K562 (cell line): Measurements from ENCODE around the gene FBXO44. TPM values are rescaled to one million over a fixed set of nuclear protein-coding genes. Genes with fewer than 3 reads are reported as not detected.
A peak's percentile ranks its signal among the peaks of the same experiment; 100 is the strongest.

Source experiments
- ARID2 ChIP-seq: fragments of 450-650 bp; IDR thresholded peaks from 2 replicates; pipeline ENCODE4 v1.6.1; 2017; ENCODE audit warnings: antibody characterized with exemption, mild to moderate bottlenecking
- BRCA1 ChIP-seq, 2 experiments: fragments of 450-650 bp in 1 of 2; sonication (generic) in 1 of 2; formaldehyde crosslinking in 1 of 2; IDR thresholded peaks; 2 replicates each; pipeline versions ENCODE4 v1.5.0 to v1.6.1; 2017 to 2020; ENCODE audit warnings: mild to moderate bottlenecking in 1 of 2, missing genetic modification reagents in 1 of 2
- COPS2 ChIP-seq: fragments of 450-650 bp; conservative IDR thresholded peaks from 2 replicates; pipeline ENCODE4 v1.6.1; 2016; ENCODE audit warnings: mild to moderate bottlenecking, moderate library complexity
- DEAF1 ChIP-seq: fragments of 450-650 bp; formaldehyde crosslinking; IDR thresholded peaks from 2 replicates; pipeline ENCODE4 v1.4.0; 2020; ENCODE audit warnings: mild to moderate bottlenecking, moderate library complexity
- DPF2 ChIP-seq: fragments of 450-650 bp; IDR thresholded peaks from 2 replicates; pipeline ENCODE4 v1.6.1; 2016
- HLTF ChIP-seq: fragments of 450-650 bp; IDR thresholded peaks from 2 replicates; pipeline ENCODE4 v1.6.1; 2016
- LEF1 ChIP-seq: fragments of 450-650 bp; IDR thresholded peaks from 2 replicates; pipeline ENCODE4 v1.6.1; 2016; ENCODE audit warnings: mild to moderate bottlenecking
- MAFK ChIP-seq: IDR thresholded peaks from 2 replicates; pipeline ENCODE4 v1.6.1; 2011; ENCODE audit warnings: low read length, improper control_type of control experiment
- NFIX ChIP-seq: fragments of 250-450 bp; sonication (Bioruptor Pico); IDR thresholded peaks from 2 replicates; pipeline ENCODE4 v1.4.0; 2020; ENCODE audit warnings: low read depth, mild to moderate bottlenecking, moderate library complexity
- PHTF2 ChIP-seq: fragments of 250-450 bp; sonication (Bioruptor Pico); IDR thresholded peaks from 2 replicates; pipeline ENCODE4 v1.5.0; 2021; ENCODE audit warnings: mild to moderate bottlenecking
- REST ChIP-seq, 2 experiments: fragments of 450-650 bp; formaldehyde crosslinking in 1 of 2; IDR thresholded peaks; 2 replicates each; pipeline versions ENCODE4 v1.4.0 to v1.6.1; 2014 to 2020; ENCODE audit warnings: mild to moderate bottlenecking in 2 of 2, borderline replicate concordance in 1 of 2, low read depth in 1 of 2
- RNF2 ChIP-seq: sonication (generic); IDR thresholded peaks from 2 replicates; pipeline ENCODE4 v1.6.1; 2016
- SIX5 ChIP-seq, 2 experiments: IDR thresholded peaks; 2 replicates each; pipeline ENCODE4 v1.6.1; 2011; ENCODE audit warnings: low read length in 2 of 2, borderline replicate concordance in 1 of 2, low read depth in 1 of 2, mild to moderate bottlenecking in 1 of 2, moderate library complexity in 1 of 2; ENCODE audit not compliant: insufficient read depth in 1 of 2
- ZNF121 ChIP-seq: sonication (generic); formaldehyde crosslinking; conservative IDR thresholded peaks from 2 replicates; pipeline ENCODE4 v1.8.0; 2022; ENCODE audit warnings: missing genetic modification reagents
- ZNF431 ChIP-seq: sonication (generic); formaldehyde crosslinking; IDR thresholded peaks from 2 replicates; pipeline ENCODE4 v1.8.0; 2022; ENCODE audit warnings: mild to moderate bottlenecking, missing genetic modification reagents
- ZNF696 ChIP-seq: fragments of 250-450 bp; sonication (Bioruptor Pico); conservative IDR thresholded peaks from 2 replicates; pipeline ENCODE4 v1.4.0; 2020; ENCODE audit warnings: mild to moderate bottlenecking, moderate library complexity
- polyA plus RNA-seq, 8 experiments: library from polyadenylated mRNA; depleted of rRNA in 4 of 8; stranded (reverse) in 5 of 8; unstranded in 3 of 8; fragments of >200 nt; fragmentation: Nextera tagmentation in 2 of 8; fragmentation: Illumina TruSeq in 1 of 8; extraction: Ambion mirVana in 2 of 8; extraction: Trizol in 1 of 8; gene quantifications; 2 replicates each; pipeline versions ENCODE4 v1.2.1 to v1.2.3, GENCODE V29; 2011 to 2014; ENCODE audit warnings: inconsistent platforms in 1 of 8, missing spikeins in 1 of 8
- total RNA-seq, 7 experiments: library from RNA; depleted of rRNA in 6 of 7; stranded (reverse); fragments of >200 nt in 6 of 7; fragmentation: Illumina TruSeq in 2 of 7; extraction: Trizol in 2 of 7; gene quantifications; 2 replicates each; pipeline versions ENCODE4 v1.2.1 to v1.2.3, GENCODE V29; 2011 to 2021; ENCODE audit warnings: low replicate concordance in 1 of 7
- TF ChIP-seq, protein P1 (sequence below): IDR thresholded peaks from 2 replicates; pipeline ENCODE4 v1.6.1; 2011; ENCODE audit warnings: borderline replicate concordance, low read depth, mild to moderate bottlenecking, moderate library complexity, low read length; ENCODE audit not compliant: insufficient read depth, poor library complexity, severe bottlenecking

The FBXO44 gene
- total and polyA plus RNA-seq, 9 of the 15 experiments (the other 6 are each of a cell fraction or from before 2014, with no cell fraction given): 0.69 to 20.9 (median 6.7) TPM

- TF ChIP-seq REST (IDR thresholded peaks at IDR 0.05; ENCODE audit: borderline replicate concordance): peak; percentile 96
- no peak for TF ChIP-seq REST (CRISPR knock-in tag; IDR thresholded peaks at IDR 0.05; ENCODE audit: low read depth)
- peak; percentile 89 for TF ChIP-seq ARID2
- TF ChIP-seq DEAF1: peak; percentile 97
- TF ChIP-seq HLTF: peak; percentile 50; the same call in 1 of the 2 replicates
- no peak for TF ChIP-seq LEF1
- 0 out of 2 replicates have a peak, but pooled peaks have one; percentile 19 for TF ChIP-seq DPF2
- TF ChIP-seq PHTF2: no peak
- TF ChIP-seq, protein P1, sequence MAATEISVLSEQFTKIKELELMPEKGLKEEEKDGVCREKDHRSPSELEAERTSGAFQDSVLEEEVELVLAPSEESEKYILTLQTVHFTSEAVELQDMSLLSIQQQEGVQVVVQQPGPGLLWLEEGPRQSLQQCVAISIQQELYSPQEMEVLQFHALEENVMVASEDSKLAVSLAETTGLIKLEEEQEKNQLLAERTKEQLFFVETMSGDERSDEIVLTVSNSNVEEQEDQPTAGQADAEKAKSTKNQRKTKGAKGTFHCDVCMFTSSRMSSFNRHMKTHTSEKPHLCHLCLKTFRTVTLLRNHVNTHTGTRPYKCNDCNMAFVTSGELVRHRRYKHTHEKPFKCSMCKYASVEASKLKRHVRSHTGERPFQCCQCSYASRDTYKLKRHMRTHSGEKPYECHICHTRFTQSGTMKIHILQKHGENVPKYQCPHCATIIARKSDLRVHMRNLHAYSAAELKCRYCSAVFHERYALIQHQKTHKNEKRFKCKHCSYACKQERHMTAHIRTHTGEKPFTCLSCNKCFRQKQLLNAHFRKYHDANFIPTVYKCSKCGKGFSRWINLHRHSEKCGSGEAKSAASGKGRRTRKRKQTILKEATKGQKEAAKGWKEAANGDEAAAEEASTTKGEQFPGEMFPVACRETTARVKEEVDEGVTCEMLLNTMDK: peak; percentile 21
- no peak for TF ChIP-seq ZNF696 (CRISPR knock-in tag)
- peak; percentile 91 for TF ChIP-seq NFIX
- TF ChIP-seq ZNF121 (CRISPR knock-in tag): peak; percentile 37; the same call in 1 of the 2 replicates
- 0 out of 2 replicates have a peak, but pooled peaks have one; percentile 26 for TF ChIP-seq RNF2
- TF ChIP-seq ZNF431 (CRISPR knock-in tag): 0 out of 2 replicates have a peak, but pooled peaks have one; percentile 70
- TF ChIP-seq BRCA1 (IDR thresholded peaks at IDR 0.05): no peak
- no peak for TF ChIP-seq BRCA1 (CRISPR knock-in tag; IDR thresholded peaks at IDR 0.05)
- TF ChIP-seq SIX5 (IDR thresholded peaks at IDR 0.05; ENCODE audit: borderline replicate concordance in 1 of 2, insufficient read depth in 1 of 2, low read depth in 1 of 2, low read length in 2 of 2): no peak
- no peak for TF ChIP-seq COPS2
- 0 out of 2 replicates have a peak, but pooled peaks have one; percentile 18 for TF ChIP-seq MAFK
Measured at GRCh38 chr1:11650331-11650991, 4.2 kb upstream of the FBXO44 start (continued).
